Spleen (tissue), 7 donors: Measurements from ENCODE around the gene PNPLA8.

Experiments used
- CTCF ChIP-seq, 11 experiments: fragments of 200-600 bp in 7 of 11; fragments of 450-650 bp in 4 of 11; sonication (generic) in 4 of 11; IDR thresholded peaks in 8 of 11; conservative IDR thresholded peaks in 3 of 11; 1 replicate in 7 of 11; 2 replicates in 4 of 11; pipeline versions ENCODE4 v1.4.0 to v1.8.0; 2016 to 2021; ENCODE audit warnings: antibody characterized with exemption in 11 of 11, inconsistent platforms in 4 of 11, mild to moderate bottlenecking in 1 of 11
- POLR2A ChIP-seq, 3 donors: fragments of 450-650 bp; IDR thresholded peaks; one replicate each; pipeline ENCODE4 v1.5.1; 2017; ENCODE audit warnings: antibody characterized with exemption in 3 of 3, mild to moderate bottlenecking in 1 of 3
- donor health status: DM: no; HTN: no; CAD: no; lungs with moderate emphysema.
- donor health status: DM: no; HTN: no; CAD: no.
- donor health status: DM: no; HTN: no; CAD: no.

DNA sequence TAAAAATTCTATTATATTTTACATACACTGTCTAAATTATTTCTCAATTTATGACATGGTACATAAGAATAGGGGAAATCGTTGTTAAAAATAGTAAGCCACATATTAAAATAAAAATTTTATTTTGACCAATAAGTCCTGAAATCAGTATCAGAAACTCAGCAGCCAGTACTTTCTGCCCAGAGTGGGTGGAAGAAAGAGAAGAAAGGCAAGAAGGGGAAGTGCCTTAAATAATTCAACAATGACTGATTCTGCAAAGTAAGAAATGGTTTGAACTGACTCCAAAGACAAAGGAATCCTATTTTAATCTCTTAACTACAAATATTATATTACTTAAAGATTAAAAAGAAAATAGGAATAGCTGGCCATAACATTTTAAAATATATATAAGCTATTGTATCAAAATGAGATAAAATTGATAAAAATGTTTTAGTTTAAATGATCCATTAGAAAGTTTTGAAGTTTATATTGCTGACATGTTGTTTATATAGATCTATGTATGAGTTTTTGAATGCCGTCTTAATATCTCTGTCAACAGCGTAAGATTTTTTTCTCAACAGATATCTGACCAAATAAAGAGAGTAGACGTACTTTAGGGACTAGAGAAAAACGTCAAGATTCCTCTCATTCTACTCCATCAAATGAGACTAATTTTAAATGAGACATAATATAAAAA, 39.5 kb downstream of the PNPLA8 start:
- TF ChIP-seq CTCF (IDR thresholded peaks at IDR 0.05 in 8 of 11, conservative IDR thresholded peaks at IDR 0.05 in 3 of 11) = no peak
- no peak for TF ChIP-seq POLR2A (IDR thresholded peaks at IDR 0.05)
